Left renal pelvis (tissue), 4 donors: ENCODE measurements around the gene SH3RF3. TPM values are rescaled to one million over a fixed set of nuclear protein-coding genes. Genes with fewer than 3 reads are reported as not detected.

Experiments
- DNase-seq, 4 donors: peaks; one replicate each; pipeline ENCODE4 v3.0.0-alpha.2; 2013; ENCODE audit warnings: low read depth in 4 of 4, low spot score in 3 of 4
- polyA plus RNA-seq, 4 donors: library from polyadenylated mRNA; unstranded; fragments of 120-200 nt; gene quantifications; one replicate each; pipeline ENCODE4 v1.2.1, GENCODE V29; 2013; ENCODE audit not compliant: insufficient read length in 4 of 4

The SH3RF3 gene
- polyA plus RNA-seq, 4 donors, result 4.7 to 5.5 (median 5.2) TPM

DNA sequence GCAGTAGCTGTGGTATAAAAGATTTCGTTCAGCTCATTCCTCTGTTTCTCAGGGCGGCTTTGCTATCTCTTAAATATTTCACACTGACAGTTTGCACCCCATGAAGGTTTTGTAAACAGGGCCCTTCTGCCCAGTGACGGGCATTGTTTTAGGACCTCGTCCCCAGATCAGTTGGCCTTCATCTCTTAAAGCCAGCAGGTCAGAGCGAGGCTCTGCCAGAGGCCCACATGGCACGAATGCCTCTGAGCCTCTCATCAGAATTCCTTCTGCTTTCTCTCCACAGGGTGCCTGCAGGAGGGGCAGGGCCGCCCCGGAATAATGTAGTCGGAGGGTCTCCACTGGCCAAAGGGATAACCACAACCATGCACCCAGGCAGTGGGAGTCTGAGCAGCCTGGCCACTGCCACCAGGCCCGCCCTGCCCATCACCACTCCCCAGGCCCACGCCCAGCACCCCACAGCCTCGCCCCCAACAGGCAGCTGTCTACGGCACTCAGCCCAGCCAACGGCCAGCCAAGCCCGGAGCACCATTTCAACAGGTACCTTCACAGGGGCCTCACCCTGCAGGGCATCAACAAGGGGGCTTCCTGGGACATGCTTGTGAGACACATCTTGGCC is 307.7 kb downstream of the SH3RF3 start:
- no peak for DNase-seq

DNA sequence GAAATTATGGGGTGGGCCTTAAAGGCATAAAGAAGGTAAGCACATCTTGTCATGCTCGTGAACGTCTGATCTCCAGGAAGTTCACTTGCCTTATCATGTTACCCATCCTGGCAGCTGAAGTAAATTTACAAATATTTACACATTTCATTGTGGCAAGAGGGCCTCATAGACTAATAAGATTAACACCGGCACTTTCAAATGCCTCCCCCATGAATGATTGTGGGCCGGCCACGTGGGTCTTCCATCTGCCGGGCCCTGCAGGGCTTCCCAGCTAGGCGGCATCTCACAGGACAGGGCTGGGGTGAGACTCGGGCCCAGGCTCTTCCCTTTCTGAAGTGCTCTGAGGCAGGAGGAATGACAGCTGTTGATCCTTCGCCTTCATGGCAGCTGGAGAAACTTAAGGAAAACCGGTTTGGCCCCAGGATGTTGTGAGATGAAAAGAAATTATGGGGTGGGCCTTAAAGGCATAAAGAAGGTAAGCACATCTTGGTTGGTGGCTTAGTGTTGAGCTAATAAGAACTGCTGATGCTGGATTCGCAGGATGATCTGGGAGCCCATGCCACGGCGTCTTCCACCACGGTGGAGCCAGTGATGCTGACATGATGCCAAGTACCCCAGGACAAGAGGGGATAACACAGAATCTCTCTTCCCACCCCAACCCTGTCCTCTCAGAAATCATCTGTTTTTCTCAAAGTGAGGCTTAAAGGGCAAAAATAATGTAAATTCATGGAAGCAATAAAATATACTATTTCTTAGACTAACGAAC is 308.5 kb downstream of the SH3RF3 start:
- no peak for DNase-seq

DNA sequence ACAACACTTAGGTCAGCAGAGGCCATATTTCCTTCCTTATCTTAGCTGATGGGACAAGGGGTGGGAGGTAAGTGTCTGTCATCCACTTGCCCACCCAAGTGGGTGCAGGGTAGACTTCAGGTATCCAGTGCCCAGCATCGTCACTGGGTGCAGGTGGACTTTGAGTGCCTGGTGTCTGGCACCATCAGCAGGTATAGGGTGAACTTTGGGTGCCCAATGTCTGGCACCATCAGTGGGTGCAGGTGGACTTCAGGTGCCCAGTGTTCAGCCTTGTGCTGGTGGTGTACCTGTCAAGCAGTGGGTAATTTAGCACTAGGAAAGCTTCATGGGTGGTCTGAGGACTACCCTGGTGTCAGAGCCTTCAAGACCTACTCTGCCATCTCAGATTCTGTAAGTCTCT is 309.1 kb downstream of the SH3RF3 start:
- DNase-seq, result no peak

DNA sequence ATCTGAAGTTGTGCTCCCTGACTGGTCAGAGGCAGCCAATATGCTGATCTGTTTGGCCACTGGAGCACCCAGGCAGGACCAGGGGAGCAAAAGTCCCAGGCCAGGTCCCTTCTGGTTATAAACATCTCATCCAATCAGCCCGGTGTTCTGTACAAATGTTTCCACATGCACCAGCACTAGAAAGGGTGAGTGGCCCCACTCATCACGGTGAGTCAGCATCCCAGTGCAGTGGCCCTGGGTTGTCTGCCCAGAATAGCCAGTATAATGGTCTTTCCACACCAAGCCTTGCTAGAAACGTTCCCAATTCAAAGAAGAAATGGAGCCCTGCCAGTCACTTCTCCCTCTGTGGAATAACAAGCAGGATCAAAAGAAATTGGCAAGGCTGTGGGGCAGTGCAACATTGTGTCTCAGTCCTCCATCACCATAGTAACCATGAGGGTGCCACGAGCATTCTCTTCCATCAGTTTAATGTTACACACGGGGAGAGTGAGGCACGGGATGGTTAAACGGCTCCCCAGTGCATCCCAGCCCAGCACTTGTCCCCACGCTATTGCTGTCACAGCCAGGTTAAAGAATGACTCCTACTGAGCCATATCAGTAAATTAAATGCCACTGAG is 309.9 kb downstream of the SH3RF3 start:
- DNase-seq, result no peak

DNA sequence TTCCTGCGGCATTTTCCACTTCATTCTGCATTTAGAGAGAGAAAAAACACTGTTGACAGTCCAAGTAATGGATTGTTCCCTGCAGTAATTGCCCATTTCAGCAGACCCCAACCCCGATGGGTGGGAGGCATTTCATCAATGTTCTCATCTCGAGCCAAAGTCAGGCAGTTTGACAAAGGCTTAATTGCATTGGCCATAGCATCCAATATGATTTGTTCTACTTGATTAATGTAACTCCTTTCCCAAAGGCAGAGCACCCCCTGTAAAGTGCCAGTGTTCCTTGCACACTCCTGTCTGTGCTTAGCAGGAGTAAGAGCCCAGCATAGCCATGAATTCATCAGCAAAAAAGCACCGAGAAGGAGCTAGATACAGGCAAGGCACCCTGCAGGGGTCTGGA is 310.4 kb downstream of the SH3RF3 start:
- no peak for DNase-seq

GRCh38 chr2:109439986-109440385 is 311.0 kb downstream of the SH3RF3 start:
- no peak for DNase-seq

DNA sequence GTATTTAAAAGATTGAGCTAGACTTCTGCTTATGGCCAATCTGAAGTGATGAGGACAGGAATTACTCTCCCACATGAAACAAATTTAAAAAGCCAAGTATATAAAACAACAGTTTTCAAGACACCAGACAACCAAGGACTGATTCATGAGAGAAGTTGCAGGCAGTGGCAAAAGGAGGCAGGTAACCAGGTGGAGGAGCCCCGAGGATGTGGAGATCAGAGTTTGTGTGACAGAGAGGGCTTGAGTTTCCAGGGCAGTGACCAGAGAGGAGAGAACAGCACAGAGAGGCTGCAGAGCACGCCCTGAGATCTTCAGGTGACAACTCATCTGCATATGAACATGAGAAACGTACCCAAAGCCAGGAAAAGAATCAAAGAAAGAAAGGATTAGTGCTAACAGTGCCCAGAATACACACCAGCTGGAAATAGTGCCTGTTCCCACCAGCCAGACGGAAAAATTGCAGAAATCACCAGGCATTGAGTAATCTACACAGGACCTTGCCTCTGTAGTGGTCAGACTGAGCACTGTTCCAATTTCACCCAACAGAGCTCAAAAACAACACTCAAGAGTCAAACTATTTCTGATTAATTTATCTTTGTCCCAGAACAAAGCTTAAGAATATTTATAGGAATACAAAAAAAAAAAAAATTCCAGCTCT is 311.6 kb downstream of the SH3RF3 start:
- DNase-seq, result no peak

DNA sequence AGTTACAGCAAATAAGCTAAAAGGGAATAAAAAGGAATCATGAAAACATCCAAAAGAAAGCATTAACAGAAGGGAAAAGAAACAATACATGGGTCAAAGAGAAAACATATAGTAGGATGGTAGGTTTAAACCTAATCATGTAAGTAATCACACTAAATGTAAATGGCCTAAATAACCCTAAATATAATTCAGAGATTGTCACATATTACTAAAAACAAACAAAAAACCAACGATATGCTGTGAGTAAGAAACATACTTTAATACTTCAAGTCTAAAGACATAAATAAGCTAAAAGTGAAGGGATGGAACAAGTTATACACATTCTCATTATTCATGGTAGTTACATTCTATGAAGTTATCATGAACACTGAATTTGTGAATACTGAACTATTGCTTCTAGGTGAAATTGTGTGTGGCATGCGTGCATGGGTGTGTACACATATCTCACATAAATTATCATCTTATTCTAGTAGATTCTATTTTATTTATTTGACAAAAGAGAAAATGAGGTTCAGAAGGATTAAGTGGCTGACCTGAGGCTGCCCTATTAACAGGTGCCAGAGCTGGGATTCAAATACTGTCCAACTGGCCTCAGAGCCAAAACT is 313.8 kb downstream of the SH3RF3 start:
- DNase-seq, result no peak

DNA sequence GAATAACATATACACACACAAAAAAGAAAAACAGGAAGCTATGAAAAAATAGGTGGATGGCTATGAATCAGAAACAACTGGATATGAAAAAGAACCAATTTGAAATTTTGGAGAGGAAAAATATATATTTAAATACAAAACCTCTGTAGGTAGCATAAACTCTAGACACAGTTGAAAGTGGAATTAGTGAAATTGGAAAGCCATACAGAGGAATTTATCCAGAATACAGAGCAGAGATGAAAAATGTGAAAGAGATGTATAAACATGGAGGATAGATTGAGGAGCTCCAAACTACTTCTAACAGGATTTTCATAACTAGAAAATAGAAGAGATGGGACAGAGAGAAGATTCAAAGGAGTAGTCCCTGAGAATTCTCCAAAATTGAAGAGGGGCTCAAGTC is 315.9 kb downstream of the SH3RF3 start:
- no peak for DNase-seq

- no peak for DNase-seq
Observed at GRCh38 chr2:109446278-109447131, 317.5 kb downstream of the SH3RF3 start.

- DNase-seq, result no peak
Observed at GRCh38 chr2:109447251-109447661, 318.3 kb downstream of the SH3RF3 start.

DNA sequence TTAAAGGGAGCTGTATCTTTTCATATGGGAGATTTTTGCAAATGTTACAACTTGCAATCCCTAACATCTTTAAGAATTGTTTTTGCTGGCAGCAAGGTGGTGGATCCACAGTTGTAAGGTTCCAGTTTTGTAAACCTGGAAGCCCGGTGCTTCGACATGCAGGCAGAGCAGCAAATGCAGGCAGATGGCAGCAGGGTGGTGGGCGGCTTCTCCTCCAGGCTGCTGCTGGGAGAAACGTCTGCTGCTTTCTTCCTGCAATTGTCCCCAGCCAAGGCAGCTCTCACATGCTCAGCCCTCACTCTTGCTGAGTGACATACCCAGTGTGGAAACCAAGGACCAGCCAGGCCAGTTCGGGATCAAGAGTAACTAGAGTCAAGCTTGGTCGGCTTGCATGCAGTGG is 318.8 kb downstream of the SH3RF3 start:
- no peak for DNase-seq

DNA sequence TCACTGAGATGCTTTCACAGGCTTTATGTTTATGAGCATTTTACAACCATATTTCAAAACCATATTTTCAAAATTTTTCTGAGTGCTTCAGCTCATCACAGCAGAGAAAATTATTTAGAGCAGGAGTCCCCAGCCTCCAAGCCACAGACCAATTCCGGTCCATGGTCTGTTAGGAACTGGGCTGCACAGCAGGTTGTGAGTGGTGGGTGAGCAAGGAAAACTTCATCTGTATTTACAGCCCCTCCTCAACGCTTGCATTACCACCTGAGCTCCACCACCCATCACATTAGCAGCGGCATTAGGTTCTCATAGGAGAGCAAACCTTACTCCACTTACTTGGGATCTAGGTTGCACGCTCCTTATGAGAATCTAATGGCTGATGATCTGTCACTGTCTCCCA is 319.2 kb downstream of the SH3RF3 start:
- DNase-seq, result no peak

DNA sequence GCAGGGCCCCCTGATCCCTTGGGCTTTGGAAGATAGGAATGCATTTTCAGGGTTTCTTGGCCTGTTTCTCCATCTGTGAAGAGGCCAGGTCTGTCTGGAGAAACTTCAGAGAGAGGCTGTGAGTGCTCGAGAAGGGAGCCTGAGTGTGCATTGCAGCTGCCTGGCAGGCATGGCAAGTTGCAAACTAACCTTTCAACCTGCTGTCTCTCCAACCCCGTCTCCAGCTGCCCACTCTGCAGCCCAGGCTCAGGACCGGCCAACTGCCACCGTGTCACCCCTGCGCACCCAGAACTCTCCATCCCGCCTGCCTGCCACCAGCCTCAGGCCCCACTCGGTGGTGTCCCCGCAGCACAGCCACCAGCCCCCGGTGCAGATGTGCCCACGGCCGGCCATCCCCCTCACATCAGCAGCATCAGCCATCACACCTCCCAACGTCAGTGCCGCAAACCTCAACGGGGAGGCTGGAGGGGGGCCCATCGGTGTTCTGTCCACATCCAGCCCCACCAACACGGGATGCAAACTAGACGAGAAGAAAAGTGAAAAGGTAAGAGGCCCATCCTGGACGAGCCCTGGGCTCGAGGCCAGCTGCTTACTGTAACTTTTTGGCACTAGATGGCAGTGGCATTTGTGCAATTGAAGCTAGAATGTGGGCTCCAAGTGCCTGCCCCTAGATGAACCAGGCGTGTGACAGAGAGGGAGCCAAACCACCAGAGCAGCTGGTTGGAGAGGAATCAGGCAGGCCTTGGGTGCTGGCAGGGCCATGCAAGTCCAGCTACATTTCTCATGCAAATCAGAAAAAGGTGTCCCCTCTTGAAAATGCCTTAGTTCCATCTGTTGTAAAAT is 320.2 kb downstream of the SH3RF3 start:
- DNase-seq, result no peak

GRCh38 chr2:109450574-109451273 is 321.7 kb downstream of the SH3RF3 start:
- no peak for DNase-seq

DNA sequence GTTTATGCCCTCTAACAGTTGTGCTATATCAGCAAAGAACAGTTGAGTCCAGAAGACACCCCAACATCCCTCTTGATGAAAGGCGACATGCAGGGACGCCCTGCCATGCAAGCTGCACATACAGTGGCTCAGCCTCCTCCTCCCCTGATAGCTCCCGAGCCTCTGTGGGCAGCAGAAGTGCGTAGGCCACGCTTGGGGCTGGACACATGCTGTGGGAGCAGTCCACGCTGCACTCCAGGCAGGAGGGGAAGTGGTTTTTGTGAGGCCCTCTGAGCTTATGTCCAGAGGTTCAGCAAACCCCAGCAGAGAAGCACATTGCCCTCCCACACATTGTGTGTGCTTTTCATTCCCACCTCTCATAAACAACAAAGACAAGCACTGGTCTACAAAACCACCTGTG is 322.7 kb downstream of the SH3RF3 start:
- DNase-seq, result no peak

DNA sequence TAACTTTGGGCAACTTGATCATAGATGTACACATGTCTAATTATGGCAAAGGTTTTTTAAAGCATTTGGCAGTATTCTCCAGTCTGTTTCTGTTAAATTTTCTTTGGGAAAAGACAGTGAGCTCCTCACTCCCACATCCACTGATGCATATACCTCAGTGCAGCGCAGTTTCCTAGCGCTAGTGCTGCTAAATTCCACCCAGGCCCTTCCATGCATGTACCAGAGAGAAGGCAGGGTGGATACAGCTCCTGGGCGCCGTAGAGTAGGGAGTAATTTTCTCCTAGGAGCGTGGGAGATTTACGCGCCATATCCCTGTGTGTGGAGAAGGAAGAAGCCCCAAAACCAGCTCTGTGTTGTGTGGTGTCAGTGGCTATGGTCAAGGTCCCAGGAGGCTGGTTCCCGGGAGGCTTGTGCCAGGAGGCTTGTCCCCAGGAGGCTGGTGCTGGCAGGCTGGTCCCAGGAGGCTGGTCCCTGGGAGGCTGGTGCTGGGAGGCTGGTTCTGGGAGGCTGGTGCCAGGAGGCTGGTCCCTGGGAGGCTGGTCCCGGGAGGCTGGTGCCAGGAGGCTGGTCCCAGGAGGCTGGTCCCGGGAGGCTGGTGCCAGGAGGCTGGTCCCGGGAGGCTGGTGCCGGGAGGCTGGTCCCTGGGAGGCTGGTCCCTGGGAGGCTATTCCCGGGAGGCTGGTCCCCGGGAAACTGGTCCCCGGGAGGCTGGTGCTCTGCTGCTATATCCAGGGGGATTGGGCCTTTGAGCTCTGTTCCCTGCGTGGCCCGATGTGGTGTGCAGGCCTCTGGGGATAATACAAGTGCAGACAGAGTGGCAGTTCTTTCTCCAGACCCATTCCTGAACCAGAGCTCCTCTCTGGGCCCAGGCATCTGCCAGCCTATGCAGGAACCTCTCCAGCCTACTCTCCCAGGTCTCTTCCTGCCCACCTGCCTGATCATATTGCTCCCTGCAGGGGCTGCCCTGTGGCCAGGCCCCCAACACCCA is 323.6 kb downstream of the SH3RF3 start:
- DNase-seq, result no peak
